ENCODE measurements around the gene CDH15. TPM values are rescaled to one million over a fixed set of nuclear protein-coding genes. Genes with fewer than 3 reads are reported as not detected.
A peak's percentile ranks its signal among the peaks of the same experiment; 100 is the strongest.

The CDH15 gene
- total and polyA plus RNA-seq, 9 donors: 121 to 276 (median 171) TPM

- DNase-seq: peak; percentile 68
- H3K4me1 ChIP-seq (ENCODE audit: control insufficient read depth, insufficient read depth, low read length): peaks cover 66% of the 10 kb centered on the region
Observed at GRCh38 chr16:89172528-89173173, 1.1 kb downstream of the CDH15 start.

GRCh38 chr16:89173174-89173921, 1.8 kb downstream of the CDH15 start:
- H3K36me3 ChIP-seq (ENCODE audit: control insufficient read depth, insufficient read depth, low read length): peaks cover 14% of the 10 kb centered on the region
- peaks cover 27% of the 10 kb centered on the region for H3K27me3 ChIP-seq (ENCODE audit: control insufficient read depth, insufficient read depth, low read length)
- no peaks in the 10 kb centered on the region for H3K9me3 ChIP-seq (replicated peaks; ENCODE audit: control insufficient read depth, low read depth, low read length)
- DNase-seq: no peak
- H3K27ac ChIP-seq (ENCODE audit: low read length): peak overlapping the region; percentile 86
- peaks cover 71% of the 10 kb centered on the region for H3K4me1 ChIP-seq (ENCODE audit: control insufficient read depth, insufficient read depth, low read length)
- WGBS (ENCODE audit: insufficient coverage): 34% methylated on average over 6 of the region's 11 CpGs
- peak overlapping the region; percentile 88 for H3K4me3 ChIP-seq (ENCODE audit: low read length)

More at GRCh38 chr16:89172528-89173173, 1.1 kb downstream of the CDH15 start:
- Histone ChIP-seq H3K4me3 (ENCODE audit: low read length) (peak overlapping the region; percentile 88), H3K9me3 (replicated peaks; ENCODE audit: control insufficient read depth, low read depth, low read length) (no peaks in the 10 kb centered on the region), H3K27me3 (ENCODE audit: control insufficient read depth, insufficient read depth, low read length) (peaks cover 27% of the 10 kb centered on the region), H3K27ac (ENCODE audit: low read length) (peak overlapping the region; percentile 86), H3K36me3 (ENCODE audit: control insufficient read depth, insufficient read depth, low read length) (peaks cover 14% of the 10 kb centered on the region)
- WGBS (ENCODE audit: insufficient coverage): 33% methylated on average over 6 of the region's 13 CpGs

GRCh38 chr16:89174055-89174827, 2.7 kb downstream of the CDH15 start:
- WGBS (ENCODE audit: insufficient coverage): 45% methylated on average over 10 of the region's 23 CpGs
- H3K9me3 ChIP-seq (replicated peaks; ENCODE audit: control insufficient read depth, low read depth, low read length): no peaks in the 10 kb centered on the region
- H3K27me3 ChIP-seq (ENCODE audit: control insufficient read depth, insufficient read depth, low read length): peaks cover 27% of the 10 kb centered on the region
- peak; percentile 71 for DNase-seq
- peaks cover 16% of the 10 kb centered on the region for H3K36me3 ChIP-seq (ENCODE audit: control insufficient read depth, insufficient read depth, low read length)
- peak overlapping the region; percentile 88 for H3K4me3 ChIP-seq (ENCODE audit: low read length)
- H3K4me1 ChIP-seq (ENCODE audit: control insufficient read depth, insufficient read depth, low read length): peaks cover 74% of the 10 kb centered on the region
- peak overlapping the region; percentile 86 for H3K27ac ChIP-seq (ENCODE audit: low read length)

GRCh38 chr16:89174877-89175276, 3.3 kb downstream of the CDH15 start:
- no peak for DNase-seq
- Histone ChIP-seq H3K4me1 (ENCODE audit: control insufficient read depth, insufficient read depth, low read length) (peaks cover 74% of the 10 kb centered on the region), H3K27ac (ENCODE audit: low read length) (peak overlapping the region; percentile 69), H3K9me3 (replicated peaks; ENCODE audit: control insufficient read depth, low read depth, low read length) (no peaks in the 10 kb centered on the region), H3K36me3 (ENCODE audit: control insufficient read depth, insufficient read depth, low read length) (peaks cover 23% of the 10 kb centered on the region), H3K27me3 (ENCODE audit: control insufficient read depth, insufficient read depth, low read length) (peaks cover 20% of the 10 kb centered on the region), H3K4me3 (ENCODE audit: low read length) (peak overlapping the region; percentile 88)
- 80% methylated on average over 5 of the region's 14 CpGs for WGBS (ENCODE audit: insufficient coverage)

GRCh38 chr16:89175280-89176146, 4.0 kb downstream of the CDH15 start:
- Histone ChIP-seq H3K4me1 (ENCODE audit: control insufficient read depth, insufficient read depth, low read length) (peaks cover 71% of the 10 kb centered on the region), H3K27ac (ENCODE audit: low read length) (peak overlapping the region; percentile 69), H3K4me3 (ENCODE audit: low read length) (peak overlapping the region; percentile 88)

GRCh38 chr16:89176147-89176690, 4.7 kb downstream of the CDH15 start:
- no peaks in the 10 kb centered on the region for H3K9me3 ChIP-seq (replicated peaks; ENCODE audit: control insufficient read depth, low read depth, low read length)
- peaks cover 65% of the 10 kb centered on the region for H3K4me1 ChIP-seq (ENCODE audit: control insufficient read depth, insufficient read depth, low read length)
- 65% methylated on average over 11 of the region's 27 CpGs for WGBS (ENCODE audit: insufficient coverage)
- peaks cover 8% of the 10 kb centered on the region for H3K27me3 ChIP-seq (ENCODE audit: control insufficient read depth, insufficient read depth, low read length)
- H3K36me3 ChIP-seq (ENCODE audit: control insufficient read depth, insufficient read depth, low read length): peaks cover 29% of the 10 kb centered on the region
- peak overlapping the region; percentile 88 for H3K4me3 ChIP-seq (ENCODE audit: low read length)
- peak; percentile 56 for DNase-seq
- peak overlapping the region; percentile 69 for H3K27ac ChIP-seq (ENCODE audit: low read length)

More at GRCh38 chr16:89175280-89176146, 4.0 kb downstream of the CDH15 start:
- Histone ChIP-seq H3K36me3 (ENCODE audit: control insufficient read depth, insufficient read depth, low read length) (peaks cover 29% of the 10 kb centered on the region), H3K9me3 (replicated peaks; ENCODE audit: control insufficient read depth, low read depth, low read length) (no peaks in the 10 kb centered on the region), H3K27me3 (ENCODE audit: control insufficient read depth, insufficient read depth, low read length) (peaks cover 14% of the 10 kb centered on the region)
- 35% methylated on average over 17 of the region's 20 CpGs for WGBS (ENCODE audit: insufficient coverage)
- DNase-seq: peak; percentile 52

- 76% methylated on average over 5 of the region's 9 CpGs for WGBS (ENCODE audit: insufficient coverage)
- no peaks in the 10 kb centered on the region for H3K9me3 ChIP-seq (replicated peaks; ENCODE audit: control insufficient read depth, low read depth, low read length)
- H3K27me3 ChIP-seq (ENCODE audit: control insufficient read depth, insufficient read depth, low read length): peaks cover 5% of the 10 kb centered on the region
- H3K4me3 ChIP-seq (ENCODE audit: low read length): no peak overlapping the region
- peaks cover 29% of the 10 kb centered on the region for H3K36me3 ChIP-seq (ENCODE audit: control insufficient read depth, insufficient read depth, low read length)
- H3K27ac ChIP-seq (ENCODE audit: low read length): peak overlapping the region; percentile 15
- no peak for DNase-seq
- H3K4me1 ChIP-seq (ENCODE audit: control insufficient read depth, insufficient read depth, low read length): peaks cover 65% of the 10 kb centered on the region
Observed at GRCh38 chr16:89176717-89177116, 5.2 kb downstream of the CDH15 start.

- peaks cover 30% of the 10 kb centered on the region for H3K36me3 ChIP-seq (ENCODE audit: control insufficient read depth, insufficient read depth, low read length)
- no peak overlapping the region for H3K27ac ChIP-seq (ENCODE audit: low read length)
- H3K4me1 ChIP-seq (ENCODE audit: control insufficient read depth, insufficient read depth, low read length): peaks cover 63% of the 10 kb centered on the region
- H3K9me3 ChIP-seq (replicated peaks; ENCODE audit: control insufficient read depth, low read depth, low read length): no peaks in the 10 kb centered on the region
- 60% methylated on average over 8 of the region's 12 CpGs for WGBS (ENCODE audit: insufficient coverage)
- peaks cover under 1% of the 10 kb centered on the region for H3K27me3 ChIP-seq (ENCODE audit: control insufficient read depth, insufficient read depth, low read length)
- H3K4me3 ChIP-seq (ENCODE audit: low read length): no peak overlapping the region
- DNase-seq: no peak
Observed at GRCh38 chr16:89177501-89177900, 6.0 kb downstream of the CDH15 start.

- peaks cover 37% of the 10 kb centered on the region for H3K36me3 ChIP-seq (ENCODE audit: control insufficient read depth, insufficient read depth, low read length)
- peaks cover 56% of the 10 kb centered on the region for H3K4me1 ChIP-seq (ENCODE audit: control insufficient read depth, insufficient read depth, low read length)
- 66% methylated on average over 21 of the region's 24 CpGs for WGBS (ENCODE audit: insufficient coverage)
- H3K27me3 ChIP-seq (ENCODE audit: control insufficient read depth, insufficient read depth, low read length): no peaks in the 10 kb centered on the region
- no peaks in the 10 kb centered on the region for H3K9me3 ChIP-seq (replicated peaks; ENCODE audit: control insufficient read depth, low read depth, low read length)
- no peak overlapping the region for H3K4me3 ChIP-seq (ENCODE audit: low read length)
- no peak for DNase-seq
- H3K27ac ChIP-seq (ENCODE audit: low read length): peak overlapping the region; percentile 42
Observed at GRCh38 chr16:89178453-89179147, 7.1 kb downstream of the CDH15 start.

Data from muscle of leg (tissue), 11 donors.